ENCODE data around the gene CTRL.
A peak's percentile ranks its signal among the peaks of the same experiment; 100 is the strongest.
"Not testable (repeated sequence)": the region's sequence is repeated elsewhere in the genome, so short reads cannot be mapped to it uniquely, and the experiment has no call there.

Gene CTRL

DNA sequence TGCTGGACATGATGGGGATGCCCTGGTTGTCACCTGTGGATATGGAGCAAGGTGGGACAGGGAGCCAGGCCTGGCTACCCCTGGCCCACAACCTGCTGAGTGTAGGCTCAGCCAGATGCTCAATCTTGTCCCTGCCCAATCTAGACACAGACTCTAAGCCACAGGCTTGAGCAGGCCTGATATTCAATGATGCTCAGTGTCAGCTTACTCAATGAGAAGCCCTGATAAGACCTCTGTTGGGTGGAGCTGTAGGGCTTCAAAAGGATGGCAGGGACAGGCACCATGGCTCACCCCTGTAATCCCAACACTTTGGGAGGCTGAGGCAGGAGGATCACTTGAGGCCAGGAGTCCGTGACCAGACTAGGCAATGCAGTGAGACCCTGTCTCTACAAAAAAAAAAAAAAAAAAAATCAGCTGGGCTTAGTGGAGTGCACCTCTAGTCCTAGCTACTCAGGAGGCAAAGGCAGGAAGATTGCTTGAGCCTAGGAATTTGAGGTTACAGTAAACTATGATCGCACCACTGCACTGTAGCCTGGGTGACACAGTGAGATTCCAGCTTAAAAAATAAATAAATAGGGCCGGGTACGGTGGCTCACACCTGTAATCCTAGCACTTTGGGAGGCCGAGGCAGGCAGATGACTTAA lies 8.9 kb upstream of the CTRL start:
- DNase-seq: no peak

DNA sequence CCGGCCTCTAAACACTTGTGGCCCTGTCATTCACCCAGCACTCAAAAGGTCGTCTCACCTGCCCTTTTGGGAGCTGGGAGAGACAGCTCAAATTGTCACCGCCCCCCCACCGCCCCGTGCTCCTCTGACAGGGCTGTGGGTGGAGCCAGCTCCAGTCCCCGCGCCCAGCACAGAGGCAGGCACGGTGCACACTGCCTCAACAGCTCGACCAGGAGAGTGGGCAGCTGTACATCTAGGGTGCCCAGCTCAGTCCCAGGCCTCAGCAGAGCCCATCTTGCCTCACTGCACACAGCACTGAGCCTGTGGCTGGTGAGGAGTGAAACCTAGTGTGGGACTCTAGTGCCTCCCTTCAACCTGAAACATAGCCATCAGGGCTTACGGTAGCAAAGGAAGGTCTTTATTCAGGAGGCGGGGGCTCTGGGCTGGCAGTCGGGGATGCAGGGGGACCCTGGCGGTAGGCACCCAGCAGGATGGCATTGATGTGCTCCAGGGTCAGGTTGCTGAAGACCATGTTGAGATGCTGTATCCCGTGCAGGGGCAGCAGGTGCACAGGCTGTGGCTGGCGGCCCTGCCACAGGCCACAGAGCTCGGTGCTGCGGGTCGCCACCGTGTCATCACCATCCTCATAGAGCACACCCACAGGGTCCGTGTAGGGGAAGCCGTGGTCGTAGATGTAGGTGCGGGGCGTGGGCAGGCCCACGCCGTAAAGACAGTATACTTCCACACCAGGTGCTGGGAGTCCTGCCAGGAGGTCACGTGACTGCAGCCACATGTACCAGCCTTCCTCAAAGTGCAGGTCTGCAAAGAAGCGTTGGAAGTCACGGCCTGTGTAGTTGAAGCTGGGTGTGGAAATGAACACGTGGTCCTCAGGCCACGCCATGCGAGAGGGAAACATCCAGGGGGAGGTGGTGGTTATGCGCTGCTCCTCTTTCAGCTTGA lies 8.1 kb upstream of the CTRL start:
- no peak for DNase-seq

DNA sequence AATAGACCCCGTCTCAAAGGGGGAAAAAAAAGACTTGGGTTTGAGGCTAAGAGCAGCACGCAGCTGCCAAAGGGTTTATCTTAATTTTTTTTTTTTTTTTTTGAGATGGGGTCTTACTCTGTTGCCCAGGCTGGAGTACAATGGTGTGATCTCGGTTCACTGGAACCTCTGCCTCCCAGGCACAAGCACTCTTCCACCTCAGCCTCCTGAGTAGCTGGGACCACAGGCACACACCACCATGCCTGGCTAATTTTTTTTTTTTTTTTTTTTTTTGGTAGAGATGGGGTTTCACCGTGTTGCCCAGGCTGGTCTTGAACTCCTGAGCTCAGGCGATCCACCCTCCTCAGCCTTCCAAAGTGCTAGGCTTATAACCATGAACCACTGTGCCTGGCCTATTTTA lies 6.1 kb upstream of the CTRL start:
- not testable (repeated sequence) for DNase-seq

DNA sequence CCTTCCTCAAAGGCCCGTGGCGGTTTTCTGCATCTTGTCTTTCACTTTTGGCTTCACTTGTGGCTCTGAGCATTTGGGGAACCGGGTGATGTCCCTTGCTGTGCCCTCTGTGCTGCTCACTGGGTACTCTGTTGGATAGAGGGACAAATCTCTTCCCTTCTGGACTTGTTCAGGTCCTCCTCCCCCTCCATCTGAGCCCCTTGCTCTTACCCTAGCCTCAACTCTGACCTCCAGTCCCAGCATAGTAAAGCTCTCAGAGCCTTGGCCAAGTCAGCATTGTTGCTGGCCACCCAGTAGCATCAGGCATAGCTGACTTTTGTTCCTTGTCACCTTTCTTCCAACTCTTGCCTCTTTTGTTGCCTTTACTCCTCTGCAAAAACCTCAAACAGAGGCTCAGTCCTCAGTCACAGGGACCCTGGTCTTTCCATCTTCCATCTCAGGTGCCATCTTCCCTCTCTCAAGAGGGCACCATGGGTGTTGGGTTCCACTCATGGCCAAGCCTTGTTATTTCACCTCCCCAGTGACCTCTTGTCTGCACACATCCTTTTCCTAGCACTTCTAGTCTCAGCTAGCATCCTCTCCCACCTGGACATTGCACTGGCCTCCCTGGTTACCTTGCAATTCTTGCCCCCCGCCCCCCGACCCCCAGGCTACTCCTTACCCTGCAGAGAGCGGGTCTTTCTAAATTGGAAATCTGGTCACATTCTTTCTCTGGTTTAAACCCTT lies 5.4 kb upstream of the CTRL start:
- no peak for DNase-seq

DNA sequence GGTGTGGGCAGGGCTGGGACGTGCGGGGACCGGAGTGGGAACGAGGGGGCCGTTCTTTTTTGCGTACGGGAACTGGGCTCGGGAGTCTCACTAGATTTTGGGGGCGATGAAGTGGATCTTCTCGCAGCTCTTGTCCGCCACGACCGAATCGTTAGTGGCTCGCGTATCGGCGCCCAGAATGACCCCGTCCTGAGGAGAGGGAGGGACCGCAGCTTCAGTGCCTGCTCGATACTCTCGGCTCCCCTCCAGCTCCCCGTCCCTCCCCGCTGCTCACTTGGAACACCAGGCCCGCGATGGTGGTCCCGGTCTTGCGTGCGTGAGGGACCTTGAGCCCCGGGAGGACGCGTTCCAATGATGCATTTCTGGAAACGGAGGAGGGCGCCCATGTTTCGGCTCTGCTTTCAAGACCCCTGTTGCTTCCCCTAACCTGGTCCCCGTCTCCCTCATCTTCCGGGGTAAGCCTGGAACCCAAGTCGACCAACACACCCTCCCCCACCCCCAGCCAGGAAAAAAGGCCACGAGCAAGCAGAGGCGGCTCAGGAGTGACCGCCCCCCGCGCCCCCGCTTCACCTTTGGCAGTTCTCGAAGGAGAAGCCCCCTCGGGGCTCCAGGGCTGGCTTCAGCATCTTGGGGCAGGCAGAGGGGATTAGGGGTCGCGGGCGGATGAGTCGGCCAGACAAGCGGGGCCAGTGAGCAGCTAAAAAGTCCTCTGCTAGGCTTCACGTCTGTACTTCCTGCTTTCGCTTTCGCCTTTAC lies 4.6 kb upstream of the CTRL start, which contains the start of gene PSMB10:
Gene PSMB10 (minus strand): TSS at position 727 of the 756 bp plus-strand sequence. CDS start 101 bp downstream, at position 626.
- no peak for DNase-seq

DNA sequence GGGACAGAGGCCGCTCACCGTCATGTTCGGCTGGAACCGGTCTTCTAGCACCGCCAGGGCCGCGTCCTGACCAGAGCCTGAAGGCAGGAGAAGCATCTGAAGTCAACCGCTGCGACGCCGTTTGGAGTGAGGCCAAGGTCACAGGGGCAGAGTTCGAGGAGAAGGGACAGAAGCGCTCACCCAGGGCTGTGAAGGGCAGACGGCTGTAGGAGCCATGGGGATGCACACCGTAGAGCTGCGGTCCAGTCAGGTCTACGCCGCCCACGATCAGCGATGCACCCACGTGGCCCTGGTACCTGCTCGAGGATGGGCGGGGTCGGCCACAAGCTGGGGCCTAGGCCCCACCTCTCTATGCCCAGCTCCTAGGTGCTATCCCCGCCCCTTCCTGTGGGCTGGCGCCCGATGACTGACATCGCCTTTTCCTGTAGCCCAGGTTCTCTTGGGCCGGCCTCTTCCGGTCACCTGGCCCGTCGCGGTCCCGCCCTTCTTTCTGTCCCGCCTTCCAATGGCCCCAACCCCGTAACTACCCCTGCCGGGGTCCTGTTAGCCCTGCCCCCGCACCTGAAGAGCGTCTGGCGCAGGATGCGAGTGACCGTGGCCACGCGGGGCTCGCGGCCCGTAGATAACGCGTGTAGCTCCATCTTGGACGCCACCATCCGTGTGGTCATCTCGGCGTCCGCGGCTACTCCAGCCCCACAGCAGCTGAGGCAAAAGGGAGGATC lies 3.9 kb upstream of the CTRL start:
- DNase-seq: peak; percentile 94 to 96

DNA sequence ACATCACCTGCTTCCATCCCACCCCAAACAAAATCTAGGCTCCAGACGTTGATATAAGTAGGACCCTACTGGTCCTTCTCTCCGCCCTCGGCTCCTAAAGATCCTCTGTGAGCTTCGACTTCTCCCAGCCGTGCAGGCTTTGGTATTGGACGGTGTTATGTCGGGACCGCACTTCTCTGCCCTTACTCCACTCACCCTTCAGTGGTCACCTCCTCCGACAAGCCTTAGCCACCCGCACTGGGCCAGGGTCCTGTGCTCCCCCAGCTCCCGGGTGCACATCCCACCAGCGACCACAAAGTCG lies 3.4 kb upstream of the CTRL start:
- DNase-seq: no peak

DNA sequence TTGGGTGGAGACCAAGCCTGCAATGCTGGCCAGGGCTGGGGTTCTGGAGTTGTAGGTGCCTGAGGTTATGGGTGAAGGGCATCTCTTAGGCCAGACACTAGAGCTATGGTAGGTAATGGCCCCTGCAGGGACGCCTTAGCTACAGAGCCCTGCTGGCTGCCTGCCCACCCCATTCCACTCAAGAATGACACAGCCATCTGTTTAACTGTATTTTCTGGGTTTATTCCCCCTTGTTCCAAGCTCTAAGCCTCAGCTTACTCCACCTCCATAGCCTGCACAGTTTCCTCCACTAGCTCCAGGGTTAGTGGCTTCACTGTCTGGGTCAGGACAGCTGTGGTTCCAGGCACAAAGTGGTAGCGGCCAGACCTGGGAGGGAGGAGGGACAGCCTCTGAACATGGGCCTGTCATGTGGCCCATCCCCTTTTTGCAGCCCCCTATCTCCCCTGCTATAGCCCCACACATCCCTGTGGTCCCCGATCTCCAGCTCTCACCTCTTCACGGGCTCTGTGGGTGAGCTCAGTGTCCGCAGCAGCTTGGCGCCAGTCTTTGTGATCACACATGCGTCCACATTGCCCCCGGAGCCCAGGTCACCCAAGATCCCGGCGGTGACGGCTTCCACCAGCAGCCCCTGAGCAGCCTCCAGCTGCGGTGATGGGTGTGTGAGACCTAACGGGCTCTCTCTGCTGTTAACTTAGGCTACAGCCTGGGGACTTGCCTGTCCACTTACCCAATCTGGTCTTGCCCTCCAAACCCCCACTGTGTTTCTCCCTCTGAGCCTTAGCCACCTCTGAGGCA lies 2.8 kb upstream of the CTRL start:
- DNase-seq: no peak

DNA sequence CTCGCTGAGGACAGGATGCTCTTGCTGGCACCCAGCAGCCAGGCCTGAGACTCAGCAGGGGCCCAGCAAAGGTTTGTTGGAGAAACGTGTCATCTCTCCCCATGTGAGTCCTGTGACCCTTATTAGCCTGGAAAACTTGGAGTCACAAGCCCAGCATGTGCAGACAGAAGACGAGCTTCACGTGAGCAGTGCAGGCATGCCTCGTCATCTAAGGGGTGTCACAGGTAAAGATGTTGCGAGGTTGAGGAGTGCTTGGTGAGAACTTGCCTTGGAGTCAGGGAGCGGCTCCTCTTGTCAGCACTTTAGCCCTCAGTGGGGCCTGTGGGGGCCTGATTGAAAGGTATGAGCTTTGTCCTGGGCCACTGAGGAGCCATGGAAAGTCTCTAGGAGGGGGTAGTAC lies 2.1 kb upstream of the CTRL start:
- no peak for DNase-seq

DNA sequence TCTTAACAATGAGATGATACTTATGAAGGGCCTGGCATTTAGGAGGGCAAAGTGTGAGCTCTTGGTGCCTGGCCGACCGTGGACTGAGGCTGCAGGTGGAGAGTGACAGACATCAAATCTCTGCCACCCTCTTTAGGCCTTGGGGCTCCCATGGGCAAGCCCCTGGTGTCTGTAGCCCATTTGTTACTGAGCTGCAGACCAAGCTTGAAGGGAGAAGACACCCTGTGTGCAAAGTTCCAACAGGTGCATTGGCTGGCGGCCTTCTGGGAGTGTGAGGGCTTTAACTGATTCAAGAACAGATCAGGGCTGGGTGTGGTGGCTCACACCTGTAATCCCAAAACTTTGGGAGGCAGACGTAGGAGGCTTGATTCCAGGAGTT lies 789 bp upstream of the CTRL start:
- DNase-seq: no peak

DNA sequence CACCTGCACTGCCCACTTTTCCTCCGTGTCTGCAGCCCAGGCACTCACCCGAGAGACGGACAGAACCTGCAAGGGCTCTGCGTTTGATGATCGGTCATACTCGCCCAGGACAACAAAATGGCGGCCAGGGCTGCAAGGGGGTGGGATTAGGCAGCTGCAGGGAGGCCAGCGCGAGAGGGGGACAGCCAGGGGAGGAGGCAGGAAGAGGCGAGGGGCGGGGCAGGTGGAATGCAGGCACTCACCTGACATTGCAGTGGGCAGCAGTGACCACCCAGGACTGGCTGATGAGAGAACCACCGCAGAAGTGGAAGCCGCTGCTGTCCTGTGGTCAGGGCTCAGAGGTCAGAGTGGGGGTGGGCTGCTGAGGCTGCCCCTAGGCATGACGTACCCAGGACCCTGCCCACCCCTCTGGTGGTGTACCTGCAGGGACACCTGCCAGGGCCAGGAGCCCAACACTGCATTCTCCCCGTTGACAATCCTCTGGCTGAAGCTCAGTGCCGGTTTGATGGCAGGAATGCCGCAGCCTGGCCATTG lies 917 bp downstream of the CTRL start:
- no peak for DNase-seq

DNA sequence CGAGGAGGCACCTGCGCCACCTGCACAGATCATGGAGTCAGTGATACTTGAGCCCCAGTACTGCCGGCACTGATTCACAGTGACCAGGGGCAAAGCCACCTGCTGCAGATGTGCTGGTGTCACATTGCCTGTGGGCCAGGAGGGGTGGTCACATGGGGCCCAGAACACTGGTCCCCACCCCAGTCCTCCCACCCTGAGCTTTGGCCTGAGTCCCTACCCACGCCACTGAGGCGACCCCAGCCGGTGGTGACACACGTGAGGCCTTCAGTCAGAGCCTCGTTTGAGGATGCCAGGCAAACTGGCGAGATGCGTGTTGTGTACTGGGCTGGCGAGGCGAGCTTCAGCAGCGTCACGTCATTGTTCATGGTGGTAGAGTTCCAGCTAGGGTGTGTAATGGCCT lies 1.5 kb downstream of the CTRL start:
- no peak for DNase-seq

DNA sequence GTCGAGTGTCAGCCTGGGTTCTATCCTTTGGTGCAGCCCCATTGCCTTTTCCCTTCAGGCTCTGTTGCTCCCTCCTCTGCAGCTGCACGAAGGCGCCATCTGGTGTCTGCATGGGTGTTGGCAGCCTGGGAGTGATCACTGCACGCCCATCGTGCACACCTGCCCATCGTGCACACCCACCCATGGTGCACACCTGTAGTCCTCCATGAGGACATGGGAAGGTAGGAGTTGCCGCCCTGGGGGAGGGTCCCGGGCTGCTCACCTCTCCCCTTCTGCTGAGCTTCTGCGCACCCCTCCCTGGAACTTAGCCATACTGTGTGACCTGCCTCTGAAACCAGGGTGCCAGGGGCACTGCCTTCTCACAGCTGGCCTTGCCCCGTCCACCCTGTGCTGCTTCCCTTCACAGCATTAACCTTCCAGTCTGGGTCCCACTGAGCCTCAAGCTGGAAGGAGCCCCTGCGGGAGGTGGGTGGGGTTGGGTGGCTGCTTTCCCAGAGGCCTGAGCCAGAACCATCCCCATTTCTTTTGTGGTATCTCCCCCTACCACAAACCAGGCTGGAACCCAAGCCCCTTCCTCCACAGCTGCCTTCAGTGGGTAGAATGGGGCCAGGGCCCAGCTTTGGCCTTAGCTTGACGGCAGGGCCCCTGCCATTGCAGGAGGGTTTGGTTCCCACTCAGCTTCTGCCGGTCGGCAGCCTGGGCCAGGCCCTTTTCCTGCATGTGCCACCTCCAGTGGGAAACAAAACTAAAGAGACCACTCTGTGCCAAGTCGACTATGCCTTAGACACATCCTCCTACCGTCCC lies 2.9 kb downstream of the CTRL start:
- DNase-seq: peak; percentile 64 to 70

DNA sequence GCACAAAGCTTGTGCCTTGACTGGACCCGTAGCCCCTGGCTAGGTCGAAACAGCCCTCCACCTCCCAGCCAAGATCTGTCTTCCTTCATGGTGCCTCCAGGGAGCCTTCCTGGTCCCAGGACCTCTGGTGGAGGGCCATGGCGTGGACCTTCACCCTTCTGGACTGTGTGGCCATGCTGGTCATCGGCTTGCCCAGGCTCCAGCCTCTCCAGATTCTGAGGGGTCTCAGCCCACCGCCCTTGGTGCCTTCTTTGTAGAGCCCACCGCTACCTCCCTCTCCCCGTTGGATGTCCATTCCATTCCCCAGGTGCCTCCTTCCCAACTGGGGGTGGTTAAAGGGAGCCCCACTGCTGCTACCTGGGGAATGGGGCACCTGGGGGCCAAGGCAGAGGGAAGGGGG lies 3.5 kb downstream of the CTRL start:
- DNase-seq: no peak

DNA sequence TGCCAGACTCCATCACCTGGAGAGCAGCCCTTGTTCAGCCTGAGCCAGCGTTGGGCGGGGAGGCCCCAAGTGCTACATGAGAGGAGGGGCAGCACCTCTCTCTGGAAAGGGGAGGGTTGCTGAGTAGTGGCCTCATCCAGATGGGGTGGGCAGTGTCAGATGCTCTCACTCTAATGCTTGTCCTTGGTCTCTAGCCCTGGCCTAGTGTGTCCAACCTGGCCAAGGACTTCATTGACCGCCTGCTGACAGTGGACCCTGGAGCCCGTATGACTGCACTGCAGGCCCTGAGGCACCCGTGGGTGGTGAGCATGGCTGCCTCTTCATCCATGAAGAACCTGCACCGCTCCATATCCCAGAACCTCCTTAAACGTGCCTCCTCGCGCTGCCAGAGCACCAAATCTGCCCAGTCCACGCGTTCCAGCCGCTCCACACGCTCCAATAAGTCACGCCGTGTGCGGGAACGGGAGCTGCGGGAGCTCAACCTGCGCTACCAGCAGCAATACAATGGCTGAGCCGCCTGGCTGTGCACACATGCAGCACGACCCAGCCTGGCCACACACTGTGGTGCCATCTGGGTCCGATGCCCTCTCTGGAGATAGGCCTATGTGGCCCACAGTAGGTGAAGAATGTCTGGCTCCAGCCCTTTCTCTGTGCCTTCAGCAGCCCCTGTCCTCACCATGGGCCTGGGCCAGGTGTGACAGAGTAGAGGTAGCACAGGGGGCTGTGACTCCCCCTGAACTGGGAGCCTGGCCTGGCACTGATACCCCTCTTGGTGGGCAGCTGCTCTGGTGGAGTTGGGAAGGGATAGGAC lies 4.3 kb downstream of the CTRL start:
- DNase-seq: no peak

DNA sequence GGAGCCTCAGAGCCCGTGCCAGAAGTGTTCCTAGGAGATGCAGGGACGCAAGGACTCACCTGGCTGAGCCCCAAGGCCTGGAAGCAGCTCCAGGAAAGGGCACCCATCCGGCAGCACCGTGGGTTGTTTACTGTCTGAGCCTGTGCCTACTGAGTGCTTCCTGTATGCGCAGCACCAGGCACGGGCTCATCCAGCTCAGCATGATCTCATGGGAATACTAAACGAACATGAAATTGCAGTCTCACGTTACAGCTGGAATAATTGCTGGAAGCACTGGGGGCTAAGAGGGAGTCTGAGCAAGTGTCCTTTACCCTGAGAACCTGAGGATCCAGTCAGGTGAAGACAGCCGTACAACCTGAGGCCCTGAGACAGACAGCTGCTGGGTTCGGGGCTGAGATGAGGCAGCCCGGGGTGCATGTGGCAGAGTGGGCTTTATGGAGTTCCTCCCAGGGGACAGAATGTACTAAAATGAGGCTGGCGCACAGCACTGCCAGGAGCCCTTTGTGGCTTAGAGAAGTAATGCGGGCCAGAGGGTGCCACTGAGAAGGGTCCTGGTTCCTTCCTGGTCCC lies 5.4 kb downstream of the CTRL start:
- peak; percentile 82 to 93 for DNase-seq

DNA sequence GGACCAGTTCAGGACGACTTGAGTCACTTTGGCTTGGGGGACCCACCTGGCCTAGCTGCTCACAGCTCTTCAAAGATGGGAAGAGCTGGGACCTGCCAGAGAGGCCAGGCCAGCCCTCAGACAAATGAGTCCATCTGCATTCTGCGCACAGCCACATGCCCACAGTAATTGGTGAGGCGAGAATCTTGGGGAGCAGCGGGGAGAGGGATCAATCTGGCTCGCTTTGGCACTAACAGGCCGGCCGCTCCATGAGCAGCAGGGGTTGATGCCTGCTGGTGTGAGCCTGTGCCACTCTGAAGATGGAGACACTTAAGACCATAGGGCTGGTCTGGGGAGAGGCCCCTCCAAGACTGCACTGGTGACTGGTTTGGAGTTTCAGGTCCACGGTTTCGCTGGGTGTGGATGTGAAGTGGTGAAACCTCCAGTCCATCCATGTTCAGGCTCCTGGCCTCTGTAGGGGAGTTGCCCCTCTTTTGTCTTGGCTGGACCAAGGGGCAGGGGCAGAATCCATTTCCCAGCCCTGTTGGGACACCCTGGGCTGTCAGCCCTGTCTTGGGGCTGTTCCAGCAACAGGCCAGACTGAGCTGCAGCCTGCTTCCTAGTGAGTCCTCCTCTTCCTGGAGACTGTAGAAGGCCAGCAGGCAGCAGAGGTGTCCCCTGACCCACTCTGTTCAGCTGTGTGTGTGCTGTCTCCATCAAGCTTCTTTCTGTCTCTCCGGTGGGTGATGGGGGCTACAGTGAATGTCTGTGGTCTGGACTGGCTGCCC lies 7.3 kb downstream of the CTRL start:
- no peak for DNase-seq

DNA sequence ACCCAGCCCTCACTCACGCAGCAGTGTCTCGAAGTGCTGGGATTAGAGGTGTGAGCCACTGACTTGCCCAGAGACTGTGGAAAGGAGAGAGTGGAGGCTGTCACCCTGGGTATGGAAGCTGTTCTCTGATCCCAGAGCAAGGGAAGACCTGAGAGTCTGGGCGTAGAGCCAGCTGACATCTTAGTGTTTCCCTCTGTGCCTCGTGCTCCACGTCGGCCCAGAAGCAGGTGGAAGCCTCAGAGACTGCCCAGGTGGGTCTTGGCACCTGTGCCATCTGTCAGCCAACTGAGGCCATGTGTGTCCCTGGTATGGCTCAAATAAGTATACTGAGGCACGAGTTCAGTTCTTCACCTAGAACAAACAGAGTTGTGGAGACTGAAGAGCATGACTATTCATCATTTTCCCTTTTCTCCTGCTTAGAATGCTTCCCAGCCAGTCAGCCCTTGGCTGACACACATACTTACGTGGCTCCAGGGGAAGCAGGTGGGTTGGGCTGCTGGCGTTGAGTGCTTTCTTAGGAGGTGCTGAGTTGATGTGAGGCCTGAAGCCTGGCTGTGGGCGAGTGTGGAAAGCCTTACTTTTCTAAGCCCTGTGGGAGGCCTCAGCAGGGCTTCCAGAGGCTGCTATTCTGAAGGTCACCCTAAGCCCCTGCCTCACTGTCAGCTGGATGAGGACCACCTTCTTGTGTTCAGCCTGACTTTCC lies 8.1 kb downstream of the CTRL start:
- peak in 1 of 2 experiments; percentile 59 for DNase-seq
